Measurements from ENCODE around the gene DGKI. TPM values are rescaled to one million over a fixed set of nuclear protein-coding genes. Genes with fewer than 3 reads are reported as not detected.

Gene DGKI
- total and polyA plus RNA-seq, 2 donors (not counting 1 experiment from before 2014, with no cell fraction given): not detected

GRCh38 chr7:137820156-137820555, 26.6 kb downstream of the DGKI start:
- peaks cover 14% of the 10 kb centered on the region for H3K27me3 Mint-ChIP-seq

DNA sequence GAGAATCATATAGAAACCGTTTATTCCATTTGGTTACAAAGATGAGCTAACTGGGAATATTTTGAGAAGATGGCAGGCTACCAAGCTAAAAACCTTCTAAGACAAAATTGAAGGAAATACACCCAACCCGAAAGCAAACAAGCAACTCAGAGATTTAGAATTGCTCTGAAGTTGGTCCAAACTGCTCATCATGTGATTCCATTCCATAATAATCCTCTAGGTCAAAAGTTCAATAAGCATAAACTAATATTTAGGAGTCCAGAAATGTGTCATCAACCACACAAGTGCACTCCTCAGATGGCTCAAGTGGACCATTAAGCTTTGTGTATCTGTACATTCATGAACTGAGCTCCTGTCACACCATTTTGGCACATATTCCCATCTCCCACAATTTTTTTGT, 28.7 kb downstream of the DGKI start:
- Histone ChIP-seq H3K27ac (ENCODE audit: low read length in 2 of 2) (no peak overlapping the region), H3K4me1 (ENCODE audit: control insufficient read depth in 2 of 2, insufficient read depth in 2 of 2, low read length in 2 of 2) (no peaks in the 10 kb centered on the region), H4K20me1 (ENCODE audit: control insufficient read depth, insufficient read depth, low read length, poor library complexity, severe bottlenecking) (no peaks in the 10 kb centered on the region), H3K27me3 (replicated peaks in 1 of 4; ENCODE audit: control extremely low read depth in 1 of 4, control insufficient read depth in 3 of 4, insufficient read depth in 4 of 4, low read length in 3 of 4) (no peaks in the 10 kb centered on the region), H3K9me3 (ENCODE audit: control extremely low read depth in 1 of 3, control insufficient read depth in 2 of 3, insufficient read depth in 1 of 3, low read length in 2 of 3) (no peaks in the 10 kb centered on the region), H3K4me2 (replicated peaks; ENCODE audit: low read depth, low read length, poor library complexity, severe bottlenecking) (no peak overlapping the region), H3K4me3 (ENCODE audit: control extremely low read depth in 1 of 5, extremely low read depth in 1 of 5, insufficient read depth in 1 of 5, low read depth in 2 of 5, low read length in 4 of 5) (no peak overlapping the region), H3K79me2 (ENCODE audit: control insufficient read depth, insufficient read depth, low read length) (no peaks in the 10 kb centered on the region), H2AFZ (ENCODE audit: insufficient read depth, low read depth, low read length, poor library complexity, severe bottlenecking) (no peak overlapping the region), H3K9ac (ENCODE audit: low read length) (no peak overlapping the region), H3K36me3 (replicated peaks in 1 of 2; ENCODE audit: control extremely low read depth in 1 of 2, control insufficient read depth in 1 of 2, extremely low read depth in 1 of 2, insufficient read depth in 2 of 2, low read length in 1 of 2) (no peaks in the 10 kb centered on the region)
- POLR2A ChIA-PET: no interaction called here
- no peak for ATAC-seq (ENCODE audit: low read depth)
- CTCF ChIA-PET: no interaction called here
- TF ChIP-seq, protein P1, sequence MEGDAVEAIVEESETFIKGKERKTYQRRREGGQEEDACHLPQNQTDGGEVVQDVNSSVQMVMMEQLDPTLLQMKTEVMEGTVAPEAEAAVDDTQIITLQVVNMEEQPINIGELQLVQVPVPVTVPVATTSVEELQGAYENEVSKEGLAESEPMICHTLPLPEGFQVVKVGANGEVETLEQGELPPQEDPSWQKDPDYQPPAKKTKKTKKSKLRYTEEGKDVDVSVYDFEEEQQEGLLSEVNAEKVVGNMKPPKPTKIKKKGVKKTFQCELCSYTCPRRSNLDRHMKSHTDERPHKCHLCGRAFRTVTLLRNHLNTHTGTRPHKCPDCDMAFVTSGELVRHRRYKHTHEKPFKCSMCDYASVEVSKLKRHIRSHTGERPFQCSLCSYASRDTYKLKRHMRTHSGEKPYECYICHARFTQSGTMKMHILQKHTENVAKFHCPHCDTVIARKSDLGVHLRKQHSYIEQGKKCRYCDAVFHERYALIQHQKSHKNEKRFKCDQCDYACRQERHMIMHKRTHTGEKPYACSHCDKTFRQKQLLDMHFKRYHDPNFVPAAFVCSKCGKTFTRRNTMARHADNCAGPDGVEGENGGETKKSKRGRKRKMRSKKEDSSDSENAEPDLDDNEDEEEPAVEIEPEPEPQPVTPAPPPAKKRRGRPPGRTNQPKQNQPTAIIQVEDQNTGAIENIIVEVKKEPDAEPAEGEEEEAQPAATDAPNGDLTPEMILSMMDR (IDR thresholded peaks at IDR 0.05): no peak
- TF ChIP-seq EZH2 (IDR thresholded peaks at IDR 0.05; ENCODE audit: borderline replicate concordance, insufficient read depth, low read depth, low read length, poor library complexity, severe bottlenecking): no peak
- 100% methylated on average over 1 of the region's 2 CpGs for WGBS (ENCODE audit: insufficient coverage)
- H3K9me3 Mint-ChIP-seq (ENCODE audit: insufficient read depth): no peaks in the 10 kb centered on the region
- peaks cover 14% of the 10 kb centered on the region for H3K27me3 Mint-ChIP-seq
- H3K27ac Mint-ChIP-seq: no peak overlapping the region
- intact Hi-C loops (cut with micrococcal nuclease): no loop called here
- H3K4me1 Mint-ChIP-seq: no peaks in the 10 kb centered on the region
- no peak for DNase-seq
- H3K4me3 Mint-ChIP-seq: no peak overlapping the region

More at GRCh38 chr7:137820156-137820555, 26.6 kb downstream of the DGKI start:
- Mint-ChIP-seq H3K4me3 (no peak overlapping the region), H3K4me1 (no peaks in the 10 kb centered on the region), H3K9me3 (ENCODE audit: insufficient read depth) (peaks cover 3% of the 10 kb centered on the region), H3K27ac (no peak overlapping the region)
- Histone ChIP-seq H2AFZ (ENCODE audit: insufficient read depth, low read depth, low read length, poor library complexity, severe bottlenecking) (no peak overlapping the region), H3K27me3 (replicated peaks in 1 of 4; ENCODE audit: control extremely low read depth in 1 of 4, control insufficient read depth in 3 of 4, insufficient read depth in 4 of 4, low read length in 3 of 4) (no peaks in the 10 kb centered on the region), H3K4me1 (ENCODE audit: control insufficient read depth in 2 of 2, insufficient read depth in 2 of 2, low read length in 2 of 2) (no peaks in the 10 kb centered on the region), H3K9ac (ENCODE audit: low read length) (no peak overlapping the region), H3K36me3 (replicated peaks in 1 of 2; ENCODE audit: control extremely low read depth in 1 of 2, control insufficient read depth in 1 of 2, extremely low read depth in 1 of 2, insufficient read depth in 2 of 2, low read length in 1 of 2) (no peaks in the 10 kb centered on the region), H3K4me3 (ENCODE audit: control extremely low read depth in 1 of 5, extremely low read depth in 1 of 5, insufficient read depth in 1 of 5, low read depth in 2 of 5, low read length in 4 of 5) (no peak overlapping the region), H4K20me1 (ENCODE audit: control insufficient read depth, insufficient read depth, low read length, poor library complexity, severe bottlenecking) (no peaks in the 10 kb centered on the region), H3K79me2 (ENCODE audit: control insufficient read depth, insufficient read depth, low read length) (no peaks in the 10 kb centered on the region), H3K4me2 (replicated peaks; ENCODE audit: low read depth, low read length, poor library complexity, severe bottlenecking) (no peak overlapping the region), H3K27ac (ENCODE audit: low read length in 2 of 2) (no peak overlapping the region), H3K9me3 (ENCODE audit: control extremely low read depth in 1 of 3, control insufficient read depth in 2 of 3, insufficient read depth in 1 of 3, low read length in 2 of 3) (no peaks in the 10 kb centered on the region)
- CTCF ChIA-PET: no interaction called here
- no peak for DNase-seq
- TF ChIP-seq, protein P1 (IDR thresholded peaks at IDR 0.05): no peak
- no peak for TF ChIP-seq EZH2 (IDR thresholded peaks at IDR 0.05; ENCODE audit: borderline replicate concordance, insufficient read depth, low read depth, low read length, poor library complexity, severe bottlenecking)
- no CpG with 5 or more reads among the region's 2 CpGs for WGBS (ENCODE audit: insufficient coverage)
- POLR2A ChIA-PET: no interaction called here
- no peak for ATAC-seq (ENCODE audit: low read depth)
- intact Hi-C loops (cut with micrococcal nuclease): no loop called here

All from B cell (primary cell).